Activated T-helper 1 cell treated with anti-CD3 and anti-CD28 coated beads, Interleukin-2, amount 50 U/mL, for 16 hours (primary cell): ENCODE data around the gene IGFBP7.

Experiments
- DNase-seq, 2 donors: peaks; one replicate each; pipeline ENCODE4 v3.0.0-alpha.2; 2020; ENCODE audit warnings: low read depth in 1 of 2, low spot score in 1 of 2

Gene IGFBP7

GRCh38 chr4:57098415-57098814 is 11.8 kb downstream of the IGFBP7 start:
- DNase-seq, result no peak

DNA sequence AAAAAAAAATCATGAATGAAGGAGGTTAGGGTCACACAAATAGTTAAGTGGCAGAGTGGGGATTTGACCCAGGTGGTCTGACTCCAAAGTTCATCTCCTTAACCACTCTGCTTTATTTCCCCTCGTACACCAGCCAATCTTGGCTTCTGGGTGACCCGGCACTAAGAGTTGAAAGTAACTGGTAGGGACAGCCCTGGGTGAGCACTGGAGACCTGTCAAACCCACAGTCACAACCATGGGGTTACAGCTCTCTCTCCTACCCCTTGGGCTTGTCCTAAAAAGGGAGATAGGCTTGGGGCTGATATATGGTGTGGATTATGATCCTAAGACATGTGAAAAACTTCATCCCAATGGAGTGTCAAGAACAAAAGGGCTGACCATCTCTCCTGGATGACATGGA is 12.5 kb downstream of the IGFBP7 start:
- DNase-seq, result no peak

- no peak for DNase-seq
Observed at GRCh38 chr4:57095956-57096355, 14.2 kb downstream of the IGFBP7 start.

DNA sequence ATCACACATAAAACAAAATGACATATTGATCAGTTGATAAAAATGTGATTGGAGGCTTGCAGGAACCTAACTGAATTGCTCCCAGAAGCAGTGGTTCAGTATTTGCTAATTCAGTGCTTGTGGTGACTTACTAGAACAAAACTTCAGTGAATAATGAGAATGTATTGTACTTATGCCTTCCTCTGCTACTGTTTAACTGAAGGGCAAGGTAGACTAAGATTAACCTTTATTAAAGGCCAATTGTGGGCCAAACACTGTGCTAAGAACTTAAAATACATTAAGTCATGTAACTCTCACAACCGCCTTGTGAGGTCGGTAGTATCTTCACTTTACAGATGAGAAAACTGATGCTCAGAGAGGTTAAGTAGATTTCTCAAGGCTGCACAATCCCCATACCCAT is 14.9 kb downstream of the IGFBP7 start:
- DNase-seq, result no peak

DNA sequence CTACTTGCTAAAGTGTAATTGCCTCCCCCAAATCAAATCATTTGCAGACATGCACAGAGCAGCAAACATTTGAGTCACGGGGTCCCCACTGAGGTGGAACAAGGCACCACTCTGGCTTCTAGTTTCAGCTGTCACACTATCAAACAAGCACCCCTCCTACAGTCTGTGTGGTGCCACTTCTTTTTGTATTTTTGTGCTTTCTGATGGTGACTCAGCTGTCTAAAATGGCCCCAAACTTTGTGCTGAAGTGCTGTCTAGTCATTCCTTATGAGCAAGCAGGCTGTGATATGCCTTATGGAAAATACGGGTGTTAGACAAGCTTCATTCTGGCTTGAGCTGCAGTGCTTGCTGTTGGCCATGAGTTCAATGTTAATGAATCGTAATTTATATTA is 15.4 kb downstream of the IGFBP7 start:
- DNase-seq, result no peak

GRCh38 chr4:57093845-57094831 is 16.0 kb downstream of the IGFBP7 start:
- DNase-seq, result no peak

DNA sequence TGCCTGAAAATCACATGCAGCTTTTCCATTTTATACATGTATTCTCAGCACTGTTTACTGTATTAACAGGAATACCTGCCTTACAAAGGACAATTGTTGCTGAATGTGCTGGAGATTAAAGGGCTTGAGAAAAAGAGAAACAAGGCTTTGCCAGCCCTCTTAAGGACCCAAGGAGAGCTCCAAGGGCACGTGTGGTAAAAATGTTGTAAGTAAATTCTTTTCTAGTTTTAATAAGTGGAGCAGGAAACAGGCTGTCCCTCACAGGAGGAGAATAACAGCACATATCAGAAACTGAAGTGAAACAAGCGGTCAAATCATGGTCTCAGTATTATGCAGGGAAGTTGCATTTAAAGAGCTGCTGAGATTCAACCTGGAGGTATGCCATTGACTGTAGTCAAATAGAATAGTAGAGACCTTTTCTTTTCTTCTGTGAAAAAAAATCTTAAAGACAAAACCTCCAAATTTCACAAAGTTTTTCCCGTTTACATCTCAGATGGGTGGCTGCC is 18.5 kb downstream of the IGFBP7 start:
- DNase-seq, result no peak

DNA sequence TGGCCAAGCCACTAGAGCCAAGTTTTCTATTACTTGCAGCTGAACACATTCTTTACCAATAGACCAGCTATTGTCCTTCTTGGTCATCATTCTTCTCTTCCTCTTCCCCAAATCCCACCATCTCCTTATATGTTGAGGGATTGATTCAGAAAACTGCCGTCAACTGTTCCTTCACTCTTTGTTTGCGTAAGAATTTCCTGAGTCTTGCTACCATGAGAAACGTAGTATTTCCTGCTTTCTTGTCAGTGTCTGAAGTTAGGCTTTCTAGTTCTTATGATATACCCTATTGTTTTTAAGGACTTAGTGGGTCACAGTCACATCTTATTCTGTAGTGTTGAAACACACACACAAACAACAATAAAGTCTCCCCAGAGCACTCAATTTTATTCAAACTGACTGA is 20.1 kb downstream of the IGFBP7 start:
- DNase-seq, result no peak

- DNase-seq, result no peak
Observed at GRCh38 chr4:57089549-57089948, 20.6 kb downstream of the IGFBP7 start.

DNA sequence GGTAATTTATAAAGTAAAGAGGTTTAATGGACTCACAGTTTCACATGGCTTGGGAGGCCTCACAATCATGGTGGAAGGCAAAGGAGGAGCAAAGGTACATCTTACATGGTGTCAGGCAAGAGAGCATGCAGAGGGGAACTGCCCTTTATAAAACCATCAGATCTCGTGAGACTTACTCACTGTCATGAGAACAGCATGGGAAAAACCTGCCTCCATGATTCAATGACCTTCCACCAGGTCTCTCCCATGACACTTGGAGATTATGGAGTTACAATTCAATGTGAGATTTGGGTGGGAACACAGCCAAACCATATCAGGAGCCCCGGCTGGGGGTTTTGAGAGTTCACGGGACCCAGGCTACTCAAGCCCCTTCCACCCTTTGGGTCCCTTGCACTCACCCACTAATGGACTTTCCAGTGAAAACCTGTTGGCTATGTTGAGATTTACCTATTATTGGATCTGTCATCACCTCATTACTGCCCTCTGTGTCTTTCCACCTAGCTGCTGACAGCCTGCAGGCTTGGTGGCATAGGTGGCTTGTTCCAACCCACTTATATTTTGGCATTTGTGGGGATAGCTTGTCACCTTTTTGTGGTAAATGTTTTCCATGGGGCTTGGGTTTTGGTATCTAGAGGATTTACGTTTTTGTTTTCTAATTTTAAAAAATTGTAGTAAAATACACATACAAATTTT is 24.0 kb downstream of the IGFBP7 start:
- DNase-seq, result no peak

DNA sequence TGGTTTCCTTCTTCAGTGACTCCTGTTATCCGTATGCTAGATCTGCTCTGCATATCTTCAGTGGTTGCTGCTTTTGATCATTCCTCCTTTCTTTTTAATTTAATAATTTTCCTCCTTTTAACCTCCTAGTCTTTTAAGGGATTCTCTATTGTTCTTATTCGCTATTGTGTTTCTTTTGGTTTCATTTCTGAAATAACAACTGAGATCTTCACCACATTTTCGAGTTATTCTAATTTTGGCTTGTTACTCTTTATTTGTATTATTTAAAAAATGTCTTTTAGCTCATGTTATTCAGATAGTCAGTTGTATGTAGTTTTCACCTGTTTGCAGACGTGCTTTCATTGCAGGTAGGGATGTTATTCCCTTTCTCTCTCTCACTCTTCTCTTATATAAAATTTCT is 24.9 kb downstream of the IGFBP7 start:
- no peak for DNase-seq

GRCh38 chr4:57084360-57084759 is 25.8 kb downstream of the IGFBP7 start:
- no peak for DNase-seq

- no peak for DNase-seq
Observed at GRCh38 chr4:57083090-57083489, 27.1 kb downstream of the IGFBP7 start.

DNA sequence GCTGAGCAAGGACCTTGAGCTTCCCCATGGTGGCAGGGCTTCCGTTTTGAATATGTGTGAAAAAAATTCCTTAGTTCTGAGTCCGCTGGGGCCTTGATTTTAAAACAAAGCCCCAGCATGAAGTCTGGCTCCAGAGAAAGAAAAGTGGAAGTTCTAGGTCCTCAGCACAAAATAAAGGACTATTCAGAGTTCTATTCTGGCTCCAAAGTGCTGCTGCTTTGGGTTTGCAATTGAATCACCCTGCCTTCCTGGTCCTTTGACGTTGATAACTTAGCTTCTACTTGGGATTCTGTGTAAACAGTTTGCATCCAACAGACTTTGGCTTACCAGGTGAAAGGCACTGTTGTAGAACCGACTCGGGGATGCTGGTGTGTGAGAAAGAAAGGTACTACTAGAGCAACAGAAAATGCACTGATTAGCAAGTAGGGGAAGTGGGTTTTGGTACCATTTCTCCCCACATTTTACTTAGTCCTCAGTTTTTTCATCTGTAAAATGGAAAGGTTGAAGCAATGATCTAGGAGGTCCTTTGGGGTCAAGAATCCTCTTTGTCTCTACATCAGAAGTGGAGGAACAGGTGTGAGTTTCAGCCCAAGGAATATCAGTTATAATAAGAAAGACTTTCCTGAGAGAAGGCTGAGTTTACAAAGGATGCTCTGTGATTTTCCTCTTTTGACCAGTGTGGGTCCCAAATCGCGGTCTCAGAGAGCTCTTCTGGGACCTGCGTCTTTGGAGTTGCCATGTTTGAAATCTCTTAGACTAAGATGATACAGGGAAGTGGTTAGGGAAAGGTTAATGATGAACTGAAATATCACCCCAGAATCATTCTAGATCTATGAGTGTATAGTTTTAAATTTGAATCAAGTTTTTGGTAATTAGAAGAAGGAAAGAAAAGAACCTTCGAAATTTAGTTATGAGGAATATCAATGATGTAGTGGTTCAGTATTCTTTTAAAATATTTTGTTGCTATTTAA is 28.2 kb downstream of the IGFBP7 start:
- DNase-seq, result no peak

DNA sequence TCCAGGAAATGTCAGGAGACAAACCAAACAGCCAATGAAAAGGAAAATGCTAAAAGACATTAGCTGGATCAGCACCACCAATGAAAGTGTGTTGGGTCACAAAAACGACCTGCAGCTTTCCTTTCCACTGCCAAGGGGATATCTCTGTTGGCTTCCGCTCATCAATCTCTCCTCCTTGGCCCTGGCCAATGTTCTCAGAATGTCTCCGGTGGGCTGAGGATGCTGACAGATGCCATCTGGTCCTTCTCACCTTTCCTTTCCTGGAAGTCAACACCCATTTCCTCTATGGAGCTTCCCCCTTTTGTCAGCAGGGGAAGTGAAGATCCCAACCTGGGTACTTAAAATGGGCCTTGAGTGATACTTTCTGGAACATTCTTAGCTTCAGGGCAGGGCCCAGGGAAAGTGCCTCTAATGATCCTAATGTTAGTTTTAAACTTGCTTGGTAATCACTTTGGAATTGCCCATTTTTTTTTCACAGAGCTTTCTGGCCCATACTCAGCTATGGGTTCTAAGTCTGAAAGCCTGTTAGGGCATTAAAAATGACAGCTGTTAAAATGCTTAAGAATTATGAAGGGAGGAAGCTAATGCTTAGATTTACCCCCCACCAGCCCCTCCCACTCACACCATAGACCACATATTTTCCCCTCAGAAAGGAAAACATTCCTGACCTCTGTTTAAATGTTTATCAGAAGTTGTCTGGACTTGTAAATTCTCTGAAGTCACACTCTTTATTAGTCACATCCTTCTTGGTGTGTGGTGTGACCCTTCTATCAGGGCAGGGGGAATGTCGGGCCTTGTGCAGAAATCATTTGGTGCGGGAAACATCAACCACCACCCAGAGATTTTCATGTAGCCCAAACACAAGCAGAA is 29.2 kb downstream of the IGFBP7 start:
- no peak for DNase-seq

- DNase-seq, result no peak
Observed at GRCh38 chr4:57078685-57079521, 31.3 kb downstream of the IGFBP7 start.

- no peak for DNase-seq
Observed at GRCh38 chr4:57077550-57078343, 32.4 kb downstream of the IGFBP7 start.

- no peak for DNase-seq
Observed at GRCh38 chr4:57076646-57077045, 33.5 kb downstream of the IGFBP7 start.
